ENCODE data around the gene MTHFSD.
A peak's percentile ranks its signal among the peaks of the same experiment; 100 is the strongest.

Gene MTHFSD

DNA sequence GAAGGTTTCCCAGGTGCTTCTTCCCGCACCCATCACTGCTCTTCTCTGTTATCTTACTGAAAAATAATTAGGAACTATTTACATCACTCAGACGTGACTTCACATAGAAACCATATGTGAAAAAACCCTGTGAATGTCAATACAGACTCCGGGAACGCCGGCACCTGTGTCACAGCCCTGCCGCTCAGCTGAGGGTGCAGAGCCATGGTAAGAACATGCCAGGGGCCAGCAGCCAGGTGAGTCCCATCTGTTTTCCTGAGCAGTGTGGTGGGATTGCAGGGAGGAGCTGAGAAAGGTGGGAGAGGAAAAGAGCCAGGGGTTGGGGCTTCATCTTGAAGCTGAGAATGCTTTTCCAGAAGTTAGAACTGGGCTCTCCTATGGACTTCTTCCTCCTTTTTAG, 31.0 kb downstream of the MTHFSD start:
- peak in 1 of 3 experiments; percentile 24 for DNase-seq

DNA sequence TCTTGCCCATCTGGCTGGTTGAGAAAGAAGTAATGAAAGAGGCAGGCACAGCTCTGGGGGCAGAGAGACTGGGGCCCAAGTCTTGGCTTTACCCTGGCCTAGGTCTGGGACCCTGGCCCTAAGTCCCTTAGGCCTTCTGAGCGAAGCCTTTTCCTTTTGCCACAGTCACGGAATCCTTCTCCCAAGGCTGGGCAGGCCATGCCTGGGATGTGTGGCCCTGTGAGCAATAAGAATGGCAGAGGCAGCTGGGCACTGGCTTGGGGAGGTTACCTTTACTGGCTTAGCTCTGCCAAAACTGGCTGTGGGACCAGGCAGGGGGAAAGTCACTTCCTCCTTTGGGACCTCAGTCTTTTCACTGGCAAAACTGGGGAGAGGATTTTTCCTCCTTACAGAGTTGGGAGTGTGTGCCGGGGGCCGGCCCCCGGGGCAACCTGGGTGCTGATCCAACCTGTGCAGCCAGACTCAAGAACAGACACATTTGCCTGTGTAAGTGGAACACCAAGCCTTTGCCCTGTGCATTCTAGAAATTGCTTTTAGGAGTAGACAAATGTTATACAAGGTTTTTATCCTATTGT, 31.8 kb downstream of the MTHFSD start:
- no peak for DNase-seq

DNA sequence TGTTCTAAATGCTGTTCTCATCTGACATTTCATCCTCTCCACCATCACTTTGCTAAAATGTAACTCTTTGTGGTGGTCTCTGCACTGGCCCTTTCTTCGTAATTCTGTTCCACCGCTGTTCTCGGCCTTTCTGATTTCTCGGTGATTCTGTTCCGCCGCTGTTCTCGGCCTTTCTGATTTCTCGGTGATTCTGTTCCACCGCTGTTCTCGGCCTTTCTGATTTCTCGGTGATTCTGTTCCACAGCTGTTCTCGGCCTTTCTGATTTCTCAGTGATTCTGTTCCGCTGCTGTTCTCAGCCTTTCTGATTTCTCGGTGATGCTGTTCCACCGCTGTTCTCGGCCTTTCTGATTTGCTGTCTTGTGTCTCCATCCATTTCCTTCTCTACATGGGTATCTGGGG, 32.4 kb downstream of the MTHFSD start:
- DNase-seq = no peak

DNA sequence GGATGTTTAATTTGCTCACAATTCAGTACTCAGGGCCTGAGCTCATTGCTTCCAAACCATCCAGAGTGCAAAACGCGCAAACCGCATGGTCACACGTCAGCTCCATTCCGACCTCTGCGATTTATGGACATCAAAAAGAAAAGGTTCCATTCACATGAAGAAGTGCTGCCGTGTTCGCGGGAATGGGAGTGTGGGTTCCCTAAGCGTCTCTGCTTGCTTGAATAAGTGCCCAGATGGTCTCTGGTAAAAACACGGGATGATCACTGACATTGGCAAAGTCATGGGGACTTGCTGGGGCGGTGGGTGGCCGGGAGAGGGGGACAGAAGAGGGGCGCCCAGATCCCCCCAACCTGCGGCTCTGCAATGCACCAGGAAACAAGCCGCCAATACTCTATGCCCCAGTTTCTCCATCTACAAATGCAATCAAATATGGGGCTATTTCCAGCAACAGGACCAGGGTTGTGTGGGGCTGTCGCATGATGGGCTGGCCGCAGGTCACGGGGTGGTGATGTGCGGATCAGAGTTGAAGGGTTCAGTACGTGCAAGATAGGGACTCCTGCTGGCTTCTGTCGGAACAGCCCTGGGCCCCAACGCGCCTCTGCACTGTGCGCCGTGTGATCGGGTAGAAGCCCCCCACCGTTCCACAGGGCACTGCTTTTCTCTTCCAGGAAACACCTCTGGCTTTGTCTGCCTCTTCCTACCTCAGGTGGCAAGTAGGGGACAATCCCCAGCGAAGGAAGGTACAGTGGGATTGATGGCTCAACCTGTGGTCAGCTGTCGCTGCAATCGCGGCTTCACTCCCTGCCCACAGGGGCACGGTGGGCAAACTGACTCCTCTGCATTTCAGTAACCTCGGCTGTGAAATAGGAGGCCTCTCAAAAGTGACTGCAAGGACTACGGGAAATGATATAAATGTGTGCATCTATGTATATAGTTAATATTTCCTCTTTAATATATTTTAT, 33.5 kb downstream of the MTHFSD start:
- no peak for DNase-seq

DNA sequence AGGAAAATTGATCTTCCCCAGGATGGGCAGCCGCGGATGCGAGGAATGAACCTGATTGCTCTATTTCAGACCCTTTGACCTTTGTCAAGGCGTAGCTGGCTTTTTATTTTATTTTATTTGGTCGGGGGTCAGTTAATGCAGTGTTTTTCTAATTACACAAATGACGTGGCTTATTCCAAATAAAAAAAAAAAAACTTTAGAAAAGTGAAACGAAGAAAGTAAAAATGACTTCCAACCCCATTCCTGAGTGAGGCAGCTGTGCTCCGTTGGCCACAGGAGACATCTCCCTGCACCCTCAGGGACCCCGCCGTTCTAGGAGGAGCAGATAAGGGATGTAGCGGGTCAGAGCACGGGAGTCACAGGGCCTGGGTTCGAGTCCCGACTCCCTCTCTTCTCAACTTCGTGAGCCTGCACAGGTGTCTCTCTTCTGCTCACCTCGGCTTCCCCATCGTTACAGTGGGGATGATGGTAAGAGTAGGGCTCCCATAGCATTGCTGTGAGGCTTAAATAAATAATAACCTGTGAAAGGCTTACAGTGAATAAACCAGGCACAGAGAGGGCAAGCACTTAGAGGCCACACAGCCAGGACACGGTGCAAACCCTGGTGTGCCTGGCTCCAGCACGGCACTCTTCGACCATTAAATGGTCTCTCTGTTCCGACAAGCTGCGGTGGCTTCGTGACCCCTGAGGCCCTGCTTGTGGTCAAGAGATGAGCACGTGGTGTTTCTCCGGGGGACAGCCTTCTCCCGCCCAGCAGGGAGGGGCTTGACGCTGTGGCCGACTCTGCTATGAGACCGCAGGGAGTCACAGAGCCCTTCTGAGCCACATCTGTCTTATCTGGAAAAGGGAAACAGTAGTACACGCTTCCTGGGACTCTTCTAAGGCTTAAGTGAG, 34.5 kb downstream of the MTHFSD start:
- no peak for DNase-seq

DNA sequence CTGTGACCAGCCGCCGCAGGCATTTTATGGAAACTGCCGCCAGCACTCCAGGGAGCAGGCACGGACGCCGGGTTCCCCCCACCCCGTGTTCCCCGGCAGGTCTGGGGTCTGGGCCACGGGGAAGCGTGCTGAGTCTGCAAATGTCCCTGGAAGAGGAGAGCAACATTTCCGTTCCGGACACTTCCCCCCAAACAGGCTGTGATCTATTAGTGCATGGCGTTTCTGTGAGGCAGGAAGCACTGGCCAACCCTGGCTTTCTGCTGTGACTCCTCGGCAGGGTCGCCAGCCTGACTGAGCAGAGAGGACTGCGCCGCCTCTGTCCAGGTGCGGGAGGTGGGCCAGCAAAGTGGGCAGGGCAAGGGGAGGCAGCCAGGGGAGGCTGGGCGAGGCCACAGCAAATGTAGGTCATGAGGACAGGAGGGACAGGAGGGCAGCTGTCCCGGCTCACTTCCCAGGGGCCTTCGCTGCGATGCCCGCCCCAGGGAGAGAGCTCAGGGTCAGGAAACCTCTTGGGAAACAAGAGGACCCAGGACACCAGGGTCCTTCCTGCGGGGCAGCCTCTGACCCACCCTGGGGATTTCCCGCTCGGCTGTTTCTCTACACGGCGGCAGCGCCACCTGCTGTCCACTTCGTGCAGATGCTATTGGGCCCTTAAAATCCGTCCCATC, 35.3 kb downstream of the MTHFSD start:
- DNase-seq = peak; percentile 3 to 60 (median 31)

DNA sequence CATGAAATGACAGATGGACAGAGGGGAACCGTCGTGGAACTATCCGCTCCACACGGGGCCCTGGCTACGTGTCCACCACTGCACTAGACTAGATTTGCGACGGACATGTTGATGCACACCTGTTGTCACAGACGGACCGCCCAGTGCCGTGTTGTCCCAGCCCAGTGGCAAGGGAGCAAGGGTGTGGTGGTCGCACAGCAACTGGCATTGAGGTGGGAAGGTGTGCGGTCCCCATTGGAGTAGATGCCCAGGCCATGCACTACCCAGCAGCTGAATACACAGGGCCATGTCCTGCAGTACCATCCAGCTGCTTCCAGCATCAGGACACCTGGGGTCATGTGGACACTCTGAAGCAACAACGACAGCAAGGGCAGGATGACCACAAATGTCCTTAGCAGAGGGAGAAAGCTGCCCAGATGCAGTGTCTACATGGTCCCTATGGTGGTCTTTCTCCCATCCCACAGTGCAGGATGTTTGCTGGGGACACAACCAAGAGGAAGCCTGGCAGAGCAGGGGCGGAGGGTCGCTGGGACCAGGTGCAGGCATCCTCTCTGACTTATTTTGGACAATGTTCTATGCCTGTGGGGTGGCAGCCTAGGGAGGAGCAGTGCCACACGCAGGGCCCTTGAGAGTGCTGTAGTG, 35.9 kb downstream of the MTHFSD start:
- no peak for DNase-seq

DNA sequence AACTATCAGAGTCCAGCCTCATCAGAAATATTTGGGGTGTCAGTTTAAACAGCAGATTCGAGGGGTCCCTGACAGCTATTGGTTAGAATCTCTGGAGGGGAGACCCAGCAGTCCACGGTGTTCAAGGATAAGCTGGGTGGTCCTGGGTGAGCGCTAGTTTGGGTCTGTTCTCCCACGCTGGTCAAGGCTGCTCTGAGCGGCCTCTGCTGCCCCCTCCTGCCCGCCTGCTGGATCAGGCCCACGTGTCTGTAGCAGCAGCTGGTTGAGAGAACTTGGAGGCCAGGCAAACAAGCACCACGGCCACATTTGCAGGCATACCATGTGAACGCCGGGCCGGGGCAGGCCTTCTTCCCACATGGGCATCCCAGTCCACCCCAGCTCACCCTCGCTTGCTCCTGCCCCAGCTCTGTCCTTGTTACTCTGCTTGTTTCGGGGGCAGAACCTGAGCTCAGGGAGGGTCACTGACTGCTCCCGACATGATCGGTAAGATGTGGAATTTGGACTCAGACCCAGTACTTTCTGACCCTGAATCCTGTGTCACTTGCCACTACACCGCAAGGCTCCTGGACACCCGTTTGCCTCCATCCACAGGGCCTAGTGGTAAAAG, 37.3 kb downstream of the MTHFSD start:
- peak in 2 of 3 experiments; percentile 9 to 40 for DNase-seq

DNA sequence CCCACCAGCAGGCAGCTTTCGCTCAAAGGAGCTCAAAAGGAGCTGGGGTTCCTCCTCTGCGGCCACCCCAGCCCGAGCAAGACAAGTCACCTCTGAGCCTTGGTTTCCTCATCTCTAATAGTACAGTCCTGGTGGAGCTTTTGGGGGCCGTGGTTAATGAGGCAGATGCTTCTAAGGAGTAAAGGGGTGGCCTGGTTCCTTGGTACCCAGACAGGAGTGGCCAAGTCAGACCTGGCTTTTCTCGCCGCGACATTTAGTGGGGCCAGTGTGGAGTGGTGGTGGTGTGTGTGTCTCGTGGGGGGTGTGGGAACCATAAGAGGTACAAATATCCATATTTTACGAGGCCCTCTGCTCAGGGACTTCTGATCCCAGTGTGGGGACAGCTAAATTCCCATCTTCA, 38.0 kb downstream of the MTHFSD start:
- no peak for DNase-seq

DNA sequence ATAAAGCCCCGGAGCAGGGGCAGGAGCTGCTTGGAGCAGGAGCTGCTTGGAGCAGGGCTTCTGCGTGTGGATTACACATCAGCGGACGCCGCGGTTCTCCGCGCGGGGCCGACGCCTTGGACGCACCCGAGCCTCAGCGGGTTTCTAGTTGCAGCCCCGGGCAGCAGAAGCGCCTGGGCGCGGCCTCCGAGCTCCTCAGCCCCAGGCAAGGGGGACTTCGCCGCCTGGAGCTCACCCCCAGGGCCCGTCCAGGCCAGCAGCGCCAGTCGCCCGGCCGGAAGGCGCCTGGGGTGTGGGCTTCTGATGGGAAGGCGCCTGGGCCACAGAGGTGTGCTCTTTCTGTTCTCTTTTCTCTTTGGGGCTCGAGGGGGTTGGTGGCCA, 38.4 kb downstream of the MTHFSD start:
- DNase-seq = no peak

DNA sequence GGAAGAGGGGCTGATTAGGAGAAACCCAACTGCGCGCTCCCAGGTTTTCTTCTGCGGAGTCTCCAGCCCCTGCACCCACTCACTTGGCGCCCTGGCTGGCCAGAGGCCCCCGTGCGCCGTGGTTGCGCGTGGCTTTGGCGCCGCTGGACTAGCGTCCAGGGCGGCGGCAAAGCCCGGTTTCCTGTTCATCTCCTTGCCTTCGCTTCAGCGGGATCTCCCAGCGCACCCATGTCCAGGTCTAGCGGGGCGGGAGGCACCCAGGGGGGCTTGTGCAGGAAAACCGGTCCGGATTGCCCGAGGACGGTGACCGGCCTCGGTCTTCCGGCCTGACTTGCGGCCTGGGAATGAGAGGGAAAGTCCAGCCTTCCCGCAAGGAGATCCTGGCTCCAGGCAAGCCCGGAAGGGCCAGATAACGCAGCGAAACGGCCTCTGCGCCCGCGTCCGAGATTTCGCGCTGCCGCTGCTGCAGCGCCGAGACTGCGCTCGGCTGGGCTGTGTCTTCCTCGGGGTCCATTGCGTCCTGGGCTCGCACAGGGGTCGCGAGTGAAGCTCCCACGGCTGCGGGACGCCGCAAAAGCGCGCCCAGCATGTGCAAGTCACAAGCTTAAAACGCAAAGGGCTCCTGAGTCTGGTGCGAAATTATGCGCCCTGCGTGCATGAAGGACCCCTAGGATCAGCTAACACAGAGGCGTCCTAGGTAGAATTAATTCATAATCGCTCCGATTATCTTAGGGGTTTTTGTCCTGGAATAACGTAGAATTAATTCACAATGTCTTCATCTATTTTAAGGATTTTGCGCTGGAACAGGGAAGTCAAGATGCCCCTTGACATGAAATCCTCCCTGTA, 39.0 kb downstream of the MTHFSD start:
- no peak for DNase-seq

DNA sequence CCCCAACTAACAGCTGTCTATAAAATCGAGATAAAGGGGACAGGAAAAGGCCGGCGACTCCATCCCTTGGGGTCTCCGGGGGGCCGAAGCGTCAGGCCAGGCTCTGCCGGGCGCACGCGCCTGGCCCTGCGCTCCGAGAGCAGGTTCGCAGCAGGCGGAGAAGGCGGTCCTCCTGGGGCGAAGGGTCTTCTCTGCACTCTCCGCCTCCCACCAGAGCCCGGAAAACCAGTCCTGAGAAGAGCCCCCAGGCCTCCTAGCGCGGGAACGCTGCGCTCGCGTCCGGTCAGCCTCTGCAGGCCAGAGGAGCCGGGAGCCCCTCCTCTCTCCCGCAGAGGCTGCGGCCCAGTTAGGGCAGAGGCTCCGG, 39.6 kb downstream of the MTHFSD start:
- DNase-seq = no peak

DNA sequence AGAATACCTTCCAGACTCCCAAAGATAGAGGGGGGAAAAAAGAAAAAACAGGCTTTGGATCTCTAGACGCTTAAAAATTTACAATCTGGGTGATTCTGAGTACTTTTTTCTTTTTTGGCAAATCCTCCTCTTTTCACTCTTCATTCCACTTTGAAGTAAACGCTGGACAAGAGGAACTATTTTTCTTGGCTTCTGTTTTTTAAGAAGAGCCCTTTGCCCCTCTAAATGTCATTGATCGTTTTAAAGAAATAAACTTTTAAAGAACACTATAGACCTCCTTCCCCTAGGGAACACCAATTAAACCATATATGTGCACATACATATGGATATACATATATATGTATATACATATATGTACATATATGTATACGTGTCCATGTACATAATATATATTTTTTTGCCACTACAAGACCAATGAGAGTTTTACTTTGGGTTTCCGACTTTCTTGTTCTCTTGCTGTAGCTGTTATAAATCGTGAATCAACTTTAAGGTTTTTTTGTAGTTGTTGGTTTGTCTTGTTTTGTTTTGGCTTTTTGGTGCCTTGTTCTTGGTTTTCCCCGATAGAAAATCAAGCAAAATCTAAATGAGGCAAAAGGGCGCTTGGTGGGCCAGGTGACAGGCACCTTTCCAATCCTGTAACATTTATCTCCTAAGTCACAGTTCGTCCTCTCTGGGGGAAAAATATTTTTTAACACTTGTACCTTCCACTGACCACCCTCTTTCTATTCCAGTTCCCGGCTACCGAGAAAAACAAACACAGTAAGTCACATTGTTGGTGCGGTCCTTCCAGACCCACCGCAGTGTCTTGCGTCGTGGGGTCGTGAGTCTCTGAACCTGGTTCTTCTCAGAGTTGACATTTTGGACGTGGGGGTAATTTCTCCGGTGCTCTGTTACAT, 40.3 kb downstream of the MTHFSD start:
- no peak for DNase-seq

DNA sequence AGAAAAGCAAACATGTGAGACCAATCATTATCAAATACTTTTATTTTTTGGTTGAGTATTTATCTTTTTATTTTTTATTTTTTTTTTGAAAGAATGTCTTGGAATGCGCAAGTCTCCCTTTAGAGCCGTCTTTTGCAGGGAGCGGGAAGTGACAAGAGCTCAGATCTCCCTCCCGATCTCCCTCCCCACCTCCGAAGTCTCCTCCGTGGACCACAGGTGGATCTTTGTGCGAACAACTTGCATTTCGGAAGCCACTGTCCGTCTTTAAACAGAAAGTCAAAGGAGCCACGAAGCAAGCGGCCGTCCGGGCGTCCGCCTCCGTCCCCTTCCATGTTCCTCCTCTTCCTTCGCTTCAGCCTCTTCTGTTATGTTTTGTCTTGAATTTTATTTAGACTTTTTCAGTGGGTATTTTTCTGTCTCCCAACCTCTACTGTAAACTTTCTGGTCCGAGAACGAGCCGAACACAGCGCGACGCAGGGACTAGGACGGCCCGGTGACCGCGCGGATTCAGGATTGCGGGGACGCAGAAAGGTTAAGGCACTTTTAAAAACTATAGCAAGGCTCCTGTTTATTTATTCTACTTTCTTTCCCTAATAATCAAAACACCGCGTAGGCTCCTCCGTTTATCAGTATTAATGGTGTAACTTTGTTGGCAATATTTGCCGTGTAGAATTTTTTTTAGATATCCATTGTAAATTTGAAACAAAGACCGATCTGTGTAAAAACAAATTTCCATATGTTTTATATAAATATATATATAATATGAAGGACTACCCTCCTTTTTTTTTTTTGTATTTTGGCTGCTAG, 41.4 kb downstream of the MTHFSD start:
- DNase-seq = no peak

DNA sequence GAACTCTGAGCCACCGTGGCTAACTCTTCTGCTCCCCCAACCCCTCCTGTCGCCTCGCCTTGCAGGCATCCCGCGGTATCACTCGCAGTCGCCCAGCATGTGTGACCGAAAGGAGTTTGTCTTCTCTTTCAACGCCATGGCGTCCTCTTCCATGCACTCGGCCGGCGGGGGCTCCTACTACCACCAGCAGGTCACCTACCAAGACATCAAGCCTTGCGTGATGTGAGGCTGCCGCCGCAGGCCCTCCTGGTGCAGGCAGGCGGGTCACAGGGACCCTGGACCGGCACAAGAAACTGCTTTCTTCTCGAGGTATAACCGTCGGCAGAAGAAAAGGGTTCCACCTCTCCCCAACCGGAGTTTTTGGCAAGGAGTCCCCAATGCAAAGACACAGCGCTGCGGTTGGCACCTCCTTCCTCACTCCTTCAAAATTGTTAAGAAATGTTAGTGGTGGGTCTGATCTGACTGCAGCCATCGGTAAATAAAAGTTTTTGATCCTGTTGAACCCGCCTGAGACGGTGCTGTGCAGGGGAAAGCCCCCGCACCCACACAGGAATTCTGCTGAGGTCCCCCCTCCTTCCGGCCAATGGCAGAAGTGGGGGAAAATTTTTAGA, 42.1 kb downstream of the MTHFSD start:
- DNase-seq = no peak

DNA sequence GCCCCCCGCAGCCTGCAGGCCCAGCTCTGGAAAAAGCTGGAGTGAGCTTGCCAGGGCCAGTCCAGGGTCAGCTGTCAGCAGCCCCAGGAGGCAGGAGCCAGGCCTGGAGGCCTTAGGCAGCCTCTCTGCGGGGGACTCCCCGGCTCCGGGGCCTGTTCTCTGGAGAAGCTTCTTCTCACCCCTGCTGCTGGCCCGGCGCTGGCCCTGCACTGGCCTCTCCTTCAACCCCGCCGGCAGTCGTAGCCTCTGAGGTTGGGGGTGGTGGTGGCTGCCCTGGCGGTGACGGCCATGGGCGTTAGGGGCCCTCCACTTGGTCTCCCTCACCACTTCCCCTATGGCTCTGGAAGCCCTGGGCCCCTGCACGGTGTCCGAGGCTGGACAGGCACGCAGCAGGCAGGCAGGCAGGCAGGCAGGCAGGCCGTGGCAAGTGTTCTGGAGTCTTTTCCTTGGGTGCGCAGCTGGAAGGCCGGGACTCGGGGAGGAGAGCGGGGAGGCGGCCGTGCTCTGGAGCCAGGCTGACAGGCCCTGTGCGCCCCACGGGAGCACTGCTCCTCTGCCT, 42.7 kb downstream of the MTHFSD start:
- DNase-seq = no peak

DNA sequence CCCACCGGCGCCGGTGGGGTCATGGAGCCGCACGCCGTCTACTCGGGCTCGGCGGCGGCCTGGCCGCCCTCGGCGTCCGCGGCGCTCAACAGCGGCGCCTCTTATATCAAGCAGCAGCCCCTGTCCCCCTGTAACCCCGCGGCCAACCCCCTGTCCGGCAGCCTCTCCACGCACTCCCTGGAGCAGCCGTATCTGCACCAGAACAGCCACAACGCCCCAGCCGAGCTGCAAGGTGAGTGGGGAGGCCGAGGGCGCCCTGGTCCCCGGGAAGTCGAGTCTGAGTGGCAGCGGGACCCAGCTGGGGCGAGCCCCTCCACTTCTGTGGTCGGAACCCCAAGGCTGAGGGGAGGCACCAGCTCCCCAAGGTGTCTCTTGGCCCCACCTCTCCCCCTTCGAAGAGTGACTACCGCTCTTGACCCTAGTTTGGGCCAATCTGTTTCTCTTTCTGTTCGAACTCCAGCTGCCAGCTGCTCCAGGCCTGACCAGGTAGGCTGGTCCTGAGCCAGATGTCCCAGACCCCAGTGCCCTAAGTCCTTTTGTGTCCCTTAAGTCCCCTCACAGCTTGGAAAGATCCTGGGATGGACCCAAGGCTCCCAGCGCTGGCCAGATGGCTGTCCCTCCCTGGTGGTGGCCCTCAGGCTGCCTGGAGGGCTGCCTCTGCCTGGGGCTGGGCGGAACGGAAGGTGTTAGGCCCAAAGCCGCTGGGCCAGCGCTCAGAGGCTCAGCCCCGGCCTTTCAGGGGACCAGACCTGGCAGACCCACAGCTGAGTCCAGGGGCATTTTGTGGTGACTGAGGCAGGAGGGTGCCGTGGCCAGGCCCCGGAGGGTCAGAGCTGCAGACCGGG, 43.5 kb downstream of the MTHFSD start:
- DNase-seq = no peak
